ENCODE measurements around the gene BLOC1S4. TPM values are rescaled to one million over a fixed set of nuclear protein-coding genes. Genes with fewer than 3 reads are reported as not detected.

The BLOC1S4 gene
- total RNA-seq, 2 donors from 2014 or later: 16.5 to 17.1 TPM

- DNase-seq (no peak), ATAC-seq (no peak)
- intact Hi-C loops (cut with DNase I): loop anchor here (5.0 kb wide), 1 partner anchor 144 kb away; no protein-coding TSS in a partner anchor
- Histone ChIP-seq H3K4me1 (no peaks in the 10 kb centered on the region), H3K36me3 (replicated peaks in 1 of 2; ENCODE audit: insufficient read depth in 1 of 2, low read depth in 2 of 2) (no peaks in the 10 kb centered on the region), H3K9me3 (no peaks in the 10 kb centered on the region), H3K27ac (no peak overlapping the region), H3K27me3 (no peaks in the 10 kb centered on the region), H3K4me3 (no peak overlapping the region)
- TF ChIP-seq, protein P1, sequence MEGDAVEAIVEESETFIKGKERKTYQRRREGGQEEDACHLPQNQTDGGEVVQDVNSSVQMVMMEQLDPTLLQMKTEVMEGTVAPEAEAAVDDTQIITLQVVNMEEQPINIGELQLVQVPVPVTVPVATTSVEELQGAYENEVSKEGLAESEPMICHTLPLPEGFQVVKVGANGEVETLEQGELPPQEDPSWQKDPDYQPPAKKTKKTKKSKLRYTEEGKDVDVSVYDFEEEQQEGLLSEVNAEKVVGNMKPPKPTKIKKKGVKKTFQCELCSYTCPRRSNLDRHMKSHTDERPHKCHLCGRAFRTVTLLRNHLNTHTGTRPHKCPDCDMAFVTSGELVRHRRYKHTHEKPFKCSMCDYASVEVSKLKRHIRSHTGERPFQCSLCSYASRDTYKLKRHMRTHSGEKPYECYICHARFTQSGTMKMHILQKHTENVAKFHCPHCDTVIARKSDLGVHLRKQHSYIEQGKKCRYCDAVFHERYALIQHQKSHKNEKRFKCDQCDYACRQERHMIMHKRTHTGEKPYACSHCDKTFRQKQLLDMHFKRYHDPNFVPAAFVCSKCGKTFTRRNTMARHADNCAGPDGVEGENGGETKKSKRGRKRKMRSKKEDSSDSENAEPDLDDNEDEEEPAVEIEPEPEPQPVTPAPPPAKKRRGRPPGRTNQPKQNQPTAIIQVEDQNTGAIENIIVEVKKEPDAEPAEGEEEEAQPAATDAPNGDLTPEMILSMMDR (IDR thresholded peaks at IDR 0.05): no peak
- TF ChIP-seq POLR2A (IDR thresholded peaks at IDR 0.05): no peak
- WGBS, 2 donors: 83 to 91% methylated on average over 14 to 15 of the region's 15 CpGs
These were observed 12.5 kb downstream of the BLOC1S4 start for GRCh38 chr4:6728320-6729029.

DNA sequence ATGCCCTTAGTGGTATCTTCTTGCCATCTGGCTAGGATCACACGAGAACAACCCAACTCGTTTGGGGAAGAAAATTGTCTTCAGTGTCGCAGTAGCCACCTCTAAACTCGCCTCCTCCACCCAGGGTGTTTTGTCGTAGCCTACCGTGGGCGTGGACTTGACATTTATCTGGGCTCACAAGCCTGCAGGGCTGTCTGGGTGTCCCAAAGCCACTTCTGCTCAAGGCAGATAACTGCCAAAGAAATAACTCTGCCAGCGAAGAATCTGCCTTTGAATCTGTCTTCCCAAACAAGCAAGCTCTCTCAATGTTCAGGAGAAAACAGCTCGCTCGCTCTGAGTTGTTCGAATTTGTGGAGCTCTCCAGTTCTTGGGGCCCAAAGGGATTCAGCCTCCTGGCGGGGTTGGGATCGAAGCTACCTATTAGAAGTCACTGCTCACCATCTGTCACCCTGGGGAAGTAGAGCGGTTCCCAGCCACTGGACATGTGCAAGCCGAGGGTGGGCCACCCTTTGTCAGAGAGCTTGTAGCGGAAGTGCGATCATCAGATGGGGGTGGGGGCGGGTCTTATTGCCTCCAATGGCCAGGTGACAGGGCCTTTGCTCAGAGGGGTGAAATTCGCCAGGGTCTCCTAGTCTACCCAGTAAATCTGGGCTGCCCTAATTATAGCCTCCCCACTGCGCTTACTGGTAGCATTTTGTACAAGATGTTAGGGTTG lies 14.8 kb downstream of the BLOC1S4 start:
- Histone ChIP-seq H3K9me3 (no peaks in the 10 kb centered on the region), H3K27ac (no peak overlapping the region), H3K4me3 (no peak overlapping the region), H3K4me1 (no peaks in the 10 kb centered on the region), H3K36me3 (replicated peaks in 1 of 2; ENCODE audit: insufficient read depth in 1 of 2, low read depth in 2 of 2) (no peaks in the 10 kb centered on the region), H3K27me3 (no peaks in the 10 kb centered on the region)
- ATAC-seq (no peak), DNase-seq (no peak)
- intact Hi-C loops (cut with DNase I): no loop called here
- WGBS, 2 donors: 48 to 73% methylated on average over 8 to 20 of the region's 20 CpGs
- TF ChIP-seq, protein P1 (IDR thresholded peaks at IDR 0.05): no peak
- TF ChIP-seq POLR2A (IDR thresholded peaks at IDR 0.05): no peak

- DNase-seq (no peak), ATAC-seq (no peak)
- WGBS, 2 donors: 83 to 91% methylated on average over 4 to 8 of the region's 8 CpGs
- H3K9me3 ChIP-seq: no peaks in the 10 kb centered on the region
- H3K27ac ChIP-seq: no peak overlapping the region
- no peaks in the 10 kb centered on the region for H3K36me3 ChIP-seq (replicated peaks in 1 of 2; ENCODE audit: insufficient read depth in 1 of 2, low read depth in 2 of 2)
- intact Hi-C loops (cut with DNase I): no loop called here
- no peak overlapping the region for H3K4me3 ChIP-seq
- H3K4me1 ChIP-seq: no peaks in the 10 kb centered on the region
- H3K27me3 ChIP-seq: no peaks in the 10 kb centered on the region
- TF ChIP-seq POLR2A (IDR thresholded peaks at IDR 0.05): no peak
- TF ChIP-seq, protein P1 (IDR thresholded peaks at IDR 0.05): no peak
These were observed 15.3 kb downstream of the BLOC1S4 start for GRCh38 chr4:6731318-6731675.

DNA sequence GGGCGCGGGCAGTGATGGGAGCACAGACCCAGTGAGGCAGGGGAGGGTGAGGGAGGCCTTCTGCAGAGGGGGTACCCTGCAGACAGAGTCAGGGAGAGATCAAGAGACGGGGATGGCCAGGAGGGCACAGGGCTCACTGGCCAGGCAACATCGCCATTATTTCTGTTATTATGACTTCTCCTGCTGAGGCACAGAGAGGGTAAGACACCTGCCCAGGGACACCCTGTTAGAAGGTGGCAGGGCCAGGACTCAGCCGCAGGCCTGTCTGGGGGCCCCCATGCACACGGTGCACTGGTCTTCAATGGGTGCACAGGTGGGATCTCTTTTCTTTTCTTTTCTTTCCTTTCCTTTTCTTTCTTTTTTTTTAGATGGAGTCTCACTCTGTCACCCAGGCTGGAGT lies 15.8 kb downstream of the BLOC1S4 start:
- WGBS, 2 donors: 86 to 88% methylated on average over 5 to 6 of the region's 6 CpGs
- DNase-seq (no peak), ATAC-seq (no peak)
- no peak overlapping the region for H3K4me3 ChIP-seq
- H3K27me3 ChIP-seq: no peaks in the 10 kb centered on the region
- no peaks in the 10 kb centered on the region for H3K9me3 ChIP-seq
- intact Hi-C loops (cut with DNase I): no loop called here
- H3K4me1 ChIP-seq: no peaks in the 10 kb centered on the region
- no peaks in the 10 kb centered on the region for H3K36me3 ChIP-seq (replicated peaks in 1 of 2; ENCODE audit: insufficient read depth in 1 of 2, low read depth in 2 of 2)
- no peak overlapping the region for H3K27ac ChIP-seq
- TF ChIP-seq, protein P1 (IDR thresholded peaks at IDR 0.05): no peak
- no peak for TF ChIP-seq POLR2A (IDR thresholded peaks at IDR 0.05)

Measured in body of pancreas (tissue), 4 donors.